ENCODE data around the gene TPO.
"Not testable (repeated sequence)": the region's sequence is repeated elsewhere in the genome, so short reads cannot be mapped to it uniquely, and the experiment has no call there.

TPO gene

DNA sequence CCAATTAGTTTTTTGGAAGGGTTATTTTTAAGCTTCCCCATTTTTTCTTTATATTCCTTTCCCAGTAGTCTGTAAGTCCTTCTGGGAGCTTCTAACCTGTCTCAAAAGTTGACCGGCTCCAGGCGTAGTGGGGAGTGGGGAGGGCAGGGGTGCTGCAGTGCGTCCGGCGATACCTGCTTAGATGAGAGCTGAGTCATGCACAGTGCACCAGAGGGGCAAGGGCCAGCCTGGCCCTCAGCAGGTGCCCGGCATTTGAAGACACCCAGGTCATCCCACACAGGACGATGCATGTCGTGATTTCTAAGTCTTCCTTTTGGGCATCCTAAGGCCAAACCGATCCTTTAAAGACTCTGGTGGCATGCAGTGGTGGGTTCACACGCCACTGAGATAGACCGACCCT, 73.4 kb downstream of the TPO start:
- H3K27ac Mint-ChIP-seq: no peak overlapping the region
- peaks cover 0 to 5% of the 10 kb centered on the region in 2 donors for H3K27me3 Mint-ChIP-seq
- no peak for DNase-seq
- H3K36me3 Mint-ChIP-seq (ENCODE audit: insufficient read depth): no peaks in the 10 kb centered on the region
- H3K9me3 Mint-ChIP-seq: peaks cover 2 to 6% of the 10 kb centered on the region in 2 donors
- ATAC-seq (replicated peaks): no peak
- no peak overlapping the region for H3K4me3 Mint-ChIP-seq
- H3K4me1 Mint-ChIP-seq (ENCODE audit: low read depth in 2 of 2): no peaks in the 10 kb centered on the region

GRCh38 chr2:1487758-1488157, 74.5 kb downstream of the TPO start:
- Mint-ChIP-seq H3K4me1 (ENCODE audit: low read depth in 2 of 2) (no peaks in the 10 kb centered on the region), H3K36me3 (ENCODE audit: insufficient read depth) (no peaks in the 10 kb centered on the region), H3K4me3 (no peak overlapping the region), H3K9me3 (peaks cover 2 to 6% of the 10 kb centered on the region in 2 donors), H3K27me3 (no peaks in the 10 kb centered on the region), H3K27ac (no peak overlapping the region)
- no peak for DNase-seq
- no peak for ATAC-seq (replicated peaks)

DNA sequence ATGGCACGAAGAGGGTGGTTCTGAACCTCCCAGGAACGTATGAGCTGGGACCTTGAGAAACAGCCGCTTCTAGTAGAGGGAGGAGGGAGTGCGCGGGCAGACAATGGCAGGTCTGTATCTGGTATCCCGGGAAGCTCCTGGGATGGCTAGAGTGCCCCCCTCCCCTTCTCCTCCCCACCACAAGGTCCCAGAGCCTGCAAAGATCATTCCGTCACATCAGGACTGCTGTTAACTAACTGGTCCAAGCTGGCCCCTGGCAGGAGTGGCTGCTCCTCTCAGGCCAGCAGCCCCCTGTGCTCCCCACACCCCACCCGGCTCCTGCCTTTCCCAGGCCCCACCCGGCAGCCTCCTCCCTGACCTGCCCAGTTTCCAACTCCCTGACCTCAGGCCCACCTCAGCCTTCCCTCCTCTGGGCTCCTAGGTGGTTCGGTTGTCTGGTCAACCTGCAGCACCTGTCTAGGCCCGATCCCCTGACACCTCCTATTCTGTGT, 75.0 kb downstream of the TPO start:
- Mint-ChIP-seq H3K27ac (no peak overlapping the region), H3K27me3 (no peaks in the 10 kb centered on the region), H3K4me3 (no peak overlapping the region), H3K36me3 (ENCODE audit: insufficient read depth) (no peaks in the 10 kb centered on the region), H3K4me1 (ENCODE audit: low read depth in 2 of 2) (no peaks in the 10 kb centered on the region), H3K9me3 (peaks cover 2 to 6% of the 10 kb centered on the region in 2 donors)
- no peak for ATAC-seq (replicated peaks)
- DNase-seq: no peak

DNA sequence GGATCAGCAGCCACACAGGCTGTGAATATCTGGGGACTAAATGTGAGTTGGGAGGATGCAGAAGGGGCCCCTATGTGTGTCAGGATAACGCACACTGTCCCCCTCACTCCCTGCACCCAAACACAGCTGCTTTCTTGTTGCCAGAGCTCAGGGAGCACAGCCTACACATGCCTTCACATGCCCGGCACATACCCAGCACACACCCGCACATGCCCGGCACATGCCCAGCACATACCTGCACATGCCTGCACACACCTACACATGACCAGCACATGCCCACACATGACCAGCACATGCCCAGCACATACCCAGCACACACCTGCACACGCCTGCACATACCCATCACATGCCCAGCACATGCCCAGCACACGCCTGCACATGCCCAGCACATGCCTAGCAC, 75.6 kb downstream of the TPO start:
- no peak overlapping the region for H3K27ac Mint-ChIP-seq
- peaks cover 2 to 6% of the 10 kb centered on the region in 2 donors for H3K9me3 Mint-ChIP-seq
- no peaks in the 10 kb centered on the region for H3K36me3 Mint-ChIP-seq (ENCODE audit: insufficient read depth)
- DNase-seq (no peak), ATAC-seq (replicated peaks) (no peak)
- H3K4me3 Mint-ChIP-seq: no peak overlapping the region
- H3K4me1 Mint-ChIP-seq (ENCODE audit: low read depth in 2 of 2): no peaks in the 10 kb centered on the region
- H3K27me3 Mint-ChIP-seq: no peaks in the 10 kb centered on the region

GRCh38 chr2:1489486-1489885, 76.2 kb downstream of the TPO start:
- DNase-seq (no peak), ATAC-seq (replicated peaks) (no peak)
- Mint-ChIP-seq H3K27me3 (no peaks in the 10 kb centered on the region), H3K9me3 (peaks cover 2 to 6% of the 10 kb centered on the region in 2 donors), H3K27ac (no peak overlapping the region), H3K36me3 (ENCODE audit: insufficient read depth) (no peaks in the 10 kb centered on the region), H3K4me3 (no peak overlapping the region), H3K4me1 (ENCODE audit: low read depth in 2 of 2) (no peaks in the 10 kb centered on the region)

GRCh38 chr2:1490381-1490780, 77.1 kb downstream of the TPO start:
- H3K4me1 Mint-ChIP-seq (ENCODE audit: low read depth in 2 of 2); H3K27me3 Mint-ChIP-seq; DNase-seq; H3K9me3 Mint-ChIP-seq; H3K4me3 Mint-ChIP-seq; H3K27ac Mint-ChIP-seq; ATAC-seq (replicated peaks); H3K36me3 Mint-ChIP-seq (ENCODE audit: insufficient read depth): not testable (repeated sequence)

GRCh38 chr2:1491751-1492150, 78.5 kb downstream of the TPO start:
- Mint-ChIP-seq H3K9me3 (peaks cover 2 to 6% of the 10 kb centered on the region in 2 donors), H3K27ac (no peak overlapping the region), H3K4me3 (no peak overlapping the region), H3K27me3 (no peaks in the 10 kb centered on the region), H3K4me1 (ENCODE audit: low read depth in 2 of 2) (no peaks in the 10 kb centered on the region), H3K36me3 (ENCODE audit: insufficient read depth) (no peaks in the 10 kb centered on the region)
- no peak for DNase-seq
- no peak for ATAC-seq (replicated peaks)

DNA sequence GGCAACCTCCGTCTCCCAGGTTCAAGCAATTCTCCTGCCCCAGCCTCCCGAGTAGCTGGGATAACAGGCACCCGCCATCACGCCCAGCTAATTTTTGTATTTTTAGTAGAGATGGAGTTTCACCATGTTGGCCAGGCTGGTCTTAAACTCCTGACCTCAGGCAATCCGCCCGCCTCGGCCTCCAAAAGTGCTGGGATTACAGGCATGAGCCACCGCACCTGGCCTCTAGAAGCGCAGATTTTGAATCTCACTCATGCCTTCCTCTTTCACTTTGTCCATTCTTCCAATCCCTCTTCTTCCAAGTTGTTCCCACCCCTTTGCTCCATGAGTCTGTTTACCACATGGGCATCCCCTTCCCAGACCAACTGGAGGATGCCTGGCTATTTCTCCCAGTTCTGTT, 79.0 kb downstream of the TPO start:
- not testable (repeated sequence) for H3K36me3 Mint-ChIP-seq (ENCODE audit: insufficient read depth); DNase-seq; H3K9me3 Mint-ChIP-seq; ATAC-seq (replicated peaks); H3K27ac Mint-ChIP-seq; H3K4me3 Mint-ChIP-seq; H3K27me3 Mint-ChIP-seq; H3K4me1 Mint-ChIP-seq (ENCODE audit: low read depth in 2 of 2)

DNA sequence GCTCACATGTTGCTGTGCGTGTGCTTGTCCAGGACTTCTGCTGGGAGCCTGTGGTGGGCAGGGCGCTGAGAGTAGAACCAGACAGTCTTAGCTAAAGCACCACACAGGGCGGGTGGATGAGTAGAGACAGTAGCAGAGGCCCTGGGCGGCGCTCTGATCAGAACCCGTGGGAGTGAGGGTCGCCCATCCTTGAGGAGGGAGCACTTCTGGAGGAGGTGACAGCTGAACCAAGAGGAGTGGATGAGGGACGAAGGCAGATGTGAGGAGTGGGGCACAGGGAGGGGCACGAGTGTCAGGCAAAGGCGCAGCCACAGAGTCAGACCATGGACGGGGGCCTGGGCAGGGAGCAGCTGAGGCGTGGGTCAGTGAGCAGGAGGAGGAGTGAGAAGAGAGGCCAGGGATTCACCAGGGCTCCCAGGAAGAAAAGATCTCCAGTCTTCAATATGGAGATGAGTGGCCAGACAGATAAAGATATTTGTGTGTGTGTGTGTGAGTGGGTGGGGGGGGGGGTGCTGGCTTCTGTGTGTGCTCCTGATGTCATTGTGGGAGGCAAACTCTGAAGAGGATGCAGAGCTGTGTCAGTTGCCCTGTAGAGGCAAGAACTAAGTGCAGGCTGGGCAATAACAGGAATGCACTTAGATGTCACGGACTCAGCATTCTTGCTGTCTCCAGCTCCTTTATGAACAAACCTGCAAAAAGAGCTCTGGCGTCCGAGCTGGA, 79.6 kb downstream of the TPO start:
- Mint-ChIP-seq H3K27ac (no peak overlapping the region), H3K27me3 (no peaks in the 10 kb centered on the region), H3K4me1 (ENCODE audit: low read depth in 2 of 2) (no peaks in the 10 kb centered on the region), H3K36me3 (ENCODE audit: insufficient read depth) (no peaks in the 10 kb centered on the region), H3K4me3 (no peak overlapping the region), H3K9me3 (peaks cover 2 to 6% of the 10 kb centered on the region in 2 donors)
- no peak for DNase-seq
- no peak for ATAC-seq (replicated peaks)

- H3K27ac Mint-ChIP-seq: no peak overlapping the region
Observed at GRCh38 chr2:1493431-1494126, 80.3 kb downstream of the TPO start.

GRCh38 chr2:1494257-1494656, 81.0 kb downstream of the TPO start:
- no peaks in the 10 kb centered on the region for H3K27me3 Mint-ChIP-seq
- H3K4me1 Mint-ChIP-seq (ENCODE audit: low read depth in 2 of 2): no peaks in the 10 kb centered on the region
- no peak for DNase-seq
- peaks cover 1 to 4% of the 10 kb centered on the region in 2 donors for H3K9me3 Mint-ChIP-seq
- no peaks in the 10 kb centered on the region for H3K36me3 Mint-ChIP-seq (ENCODE audit: insufficient read depth)
- H3K4me3 Mint-ChIP-seq: no peak overlapping the region
- H3K27ac Mint-ChIP-seq: no peak overlapping the region
- ATAC-seq (replicated peaks): no peak

More at GRCh38 chr2:1493431-1494126, 80.3 kb downstream of the TPO start:
- ATAC-seq (replicated peaks) (no peak), DNase-seq (no peak)
- Mint-ChIP-seq H3K4me3 (no peak overlapping the region), H3K36me3 (ENCODE audit: insufficient read depth) (no peaks in the 10 kb centered on the region), H3K4me1 (ENCODE audit: low read depth in 2 of 2) (no peaks in the 10 kb centered on the region), H3K27me3 (no peaks in the 10 kb centered on the region), H3K9me3 (peaks cover 2 to 6% of the 10 kb centered on the region in 2 donors)

DNA sequence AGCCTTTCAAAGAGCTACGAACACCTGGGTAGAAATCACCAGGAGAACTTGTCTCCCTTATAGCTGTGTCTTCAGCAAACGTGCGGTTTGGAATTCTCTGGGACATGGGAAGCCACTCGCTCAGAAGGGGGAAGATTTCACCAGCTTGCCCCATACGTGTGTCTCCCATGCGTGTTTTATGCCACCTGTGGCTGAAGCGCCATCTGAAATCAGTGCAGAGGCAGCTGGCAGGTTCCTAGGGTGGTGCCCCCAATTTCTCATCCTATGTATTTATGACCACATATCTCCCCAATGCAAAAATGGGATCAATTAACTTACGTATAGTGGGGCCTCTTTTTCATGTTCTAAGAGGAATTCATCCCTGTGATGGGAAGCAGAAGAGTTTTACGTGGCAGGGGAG, 81.6 kb downstream of the TPO start:
- Mint-ChIP-seq H3K9me3 (no peaks in the 10 kb centered on the region), H3K4me3 (no peak overlapping the region), H3K4me1 (ENCODE audit: low read depth in 2 of 2) (no peaks in the 10 kb centered on the region), H3K27me3 (no peaks in the 10 kb centered on the region), H3K27ac (no peak overlapping the region), H3K36me3 (ENCODE audit: insufficient read depth) (no peaks in the 10 kb centered on the region)
- ATAC-seq (replicated peaks): no peak
- DNase-seq: no peak

- ATAC-seq (replicated peaks): no peak
- H3K9me3 Mint-ChIP-seq: no peaks in the 10 kb centered on the region
- no peak overlapping the region for H3K4me3 Mint-ChIP-seq
- no peaks in the 10 kb centered on the region for H3K27me3 Mint-ChIP-seq
- H3K4me1 Mint-ChIP-seq (ENCODE audit: low read depth in 2 of 2): no peaks in the 10 kb centered on the region
- no peak for DNase-seq
- no peak overlapping the region for H3K27ac Mint-ChIP-seq
- no peaks in the 10 kb centered on the region for H3K36me3 Mint-ChIP-seq (ENCODE audit: insufficient read depth)
Observed at GRCh38 chr2:1495676-1496358, 82.6 kb downstream of the TPO start.
